Spleen (tissue), 11 donors: Measurements from ENCODE around the gene RFC2. TPM values are rescaled to one million over a fixed set of nuclear protein-coding genes. Genes with fewer than 3 reads are reported as not detected.
A peak's percentile ranks its signal among the peaks of the same experiment; 100 is the strongest.

ENCODE experiments used
- DNase-seq: peaks from one replicate; pipeline ENCODE4 v3.0.0-alpha.2; 2020
- H3K27ac ChIP-seq, 8 donors: fragments of 200-600 bp; sonication (generic) in 7 of 8; 1 replicate in 4 of 8; 2 replicates in 4 of 8; pipeline versions ENCODE4 v1.5.0 to v1.8.0; 2016 to 2021; ENCODE audit warnings: inconsistent platforms in 4 of 8, mild to moderate bottlenecking in 4 of 8, moderate library complexity in 1 of 8
- H3K27me3 ChIP-seq, 7 donors: fragments of 200-600 bp; sonication (generic) in 6 of 7; replicated peaks in 1 of 7; 1 replicate in 4 of 7; 2 replicates in 3 of 7; pipeline versions ENCODE4 v1.5.0 to v1.8.0; 2016 to 2021; ENCODE audit warnings: inconsistent platforms in 3 of 7, mild to moderate bottlenecking in 1 of 7
- H3K36me3 ChIP-seq, 6 donors: fragments of 200-600 bp; sonication (generic) in 5 of 6; 1 replicate in 4 of 6; 2 replicates in 2 of 6; pipeline versions ENCODE4 v1.5.0 to v1.8.0; 2016 to 2021; ENCODE audit warnings: inconsistent platforms in 2 of 6
- H3K4me1 ChIP-seq, 6 donors: fragments of 200-600 bp; sonication (generic) in 5 of 6; 1 replicate in 3 of 6; 2 replicates in 3 of 6; pipeline versions ENCODE4 v1.5.0 to v1.8.0; 2016 to 2021; ENCODE audit warnings: inconsistent platforms in 3 of 6
- H3K4me3 ChIP-seq, 8 donors: fragments of 200-600 bp; sonication (generic) in 7 of 8; 1 replicate in 4 of 8; 2 replicates in 4 of 8; pipeline versions ENCODE4 v1.5.0 to v1.8.0; 2016 to 2021; ENCODE audit warnings: inconsistent platforms in 4 of 8, mild to moderate bottlenecking in 4 of 8, moderate library complexity in 2 of 8
- H3K9me3 ChIP-seq, 8 donors: fragments of 200-600 bp; sonication (generic) in 7 of 8; 1 replicate in 4 of 8; 2 replicates in 4 of 8; pipeline versions ENCODE4 v1.5.0 to v1.8.0; 2016 to 2021; ENCODE audit warnings: inconsistent platforms in 4 of 8
- CTCF ChIP-seq, 11 experiments: fragments of 200-600 bp in 7 of 11; fragments of 450-650 bp in 4 of 11; sonication (generic) in 4 of 11; IDR thresholded peaks in 8 of 11; conservative IDR thresholded peaks in 3 of 11; 1 replicate in 7 of 11; 2 replicates in 4 of 11; pipeline versions ENCODE4 v1.4.0 to v1.8.0; 2016 to 2021; ENCODE audit warnings: antibody characterized with exemption in 11 of 11, inconsistent platforms in 4 of 11, mild to moderate bottlenecking in 1 of 11
- POLR2A ChIP-seq, 3 donors: fragments of 450-650 bp; IDR thresholded peaks; one replicate each; pipeline ENCODE4 v1.5.1; 2017; ENCODE audit warnings: antibody characterized with exemption in 3 of 3, mild to moderate bottlenecking in 1 of 3
- POLR2AphosphoS5 ChIP-seq, 3 donors: sonication (generic); formaldehyde crosslinking; IDR thresholded peaks; one replicate each; pipeline ENCODE4 v1.5.1; 2017; ENCODE audit warnings: antibody characterized with exemption in 3 of 3
- WGBS, 5 donors: extraction: QIAGEN DNeasy Blood & Tissue Kit in 3 of 5; methylation state at CpG; one replicate each; pipeline versions ENCODE4 v1.1.5 to v1.1.7; 2013 to 2018; 5-methylcytosine and 5-hydroxymethylcytosine counted together
- intact Hi-C: fragments of 100-400 bp; cut with DNase I; formaldehyde crosslinking; loops from one replicate; pipeline ENCODE4 v1.15.0; 2023; ENCODE audit warnings: low total_unique reads
- polyA plus RNA-seq, 3 donors: library from polyadenylated mRNA; stranded (reverse); fragments of 200-250 nt; gene quantifications; one replicate each; pipeline ENCODE4 v1.2.1, GENCODE V29; 2013
- total RNA-seq, 7 donors: library from RNA; depleted of rRNA in 3 of 7; stranded (reverse); fragments of >200 nt in 3 of 7; fragmentation: NEBNext Ultra II Directional in 4 of 7; extraction: Animal tissue kit (Norgen Biotek cat#: 25700) in 4 of 7; gene quantifications; one replicate each; pipeline versions ENCODE4 v1.1.0 to v1.2.1, GENCODE V29; 2016 to 2021
- donor health status: healthy with polysubstance abuse.
- donor health status: DM: no; HTN: no; CAD: no; lungs with moderate emphysema.
- donor health status: DM: no; HTN: no; CAD: no.
- donor health status: Bipolar disorder and iron deficiency.
- donor health status: healthy.
- donor health status: DM: no; HTN: no; CAD: no.
- donor health status: DM: yes; HTN: yes; CAD: no.

RFC2 gene
- total and polyA plus RNA-seq, 10 donors = 7.5 to 25.0 (median 19.9) TPM

GRCh38 chr7:74280985-74281384 lies 26.8 kb upstream of the RFC2 start:
- peaks cover 0 to 43% (median 16%) of the 10 kb centered on the region in 6 donors for H3K4me1 ChIP-seq
- peak overlapping the region in 2 of 8 donors; percentile 38 to 73 for H3K27ac ChIP-seq
- no peak for TF ChIP-seq POLR2AphosphoS5 (IDR thresholded peaks at IDR 0.05)
- TF ChIP-seq CTCF (IDR thresholded peaks at IDR 0.05 in 8 of 11, conservative IDR thresholded peaks at IDR 0.05 in 3 of 11) = no peak
- no peak for TF ChIP-seq POLR2A (IDR thresholded peaks at IDR 0.05)
- 87 to 96% (median 89%) methylated on average over 8 of the region's 8 CpGs for WGBS, 5 donors
- no peak for DNase-seq
- no peaks in the 10 kb centered on the region for H3K36me3 ChIP-seq
- no peaks in the 10 kb centered on the region for H3K27me3 ChIP-seq
- intact Hi-C loops = loop anchor here (10.0 kb wide), 1 partner anchor 76 kb away; no protein-coding TSS in a partner anchor
- H3K9me3 ChIP-seq = no peaks in the 10 kb centered on the region
- no peak overlapping the region for H3K4me3 ChIP-seq

- no peaks in the 10 kb centered on the region for H3K9me3 ChIP-seq
- TF ChIP-seq POLR2AphosphoS5 (IDR thresholded peaks at IDR 0.05) (no peak), CTCF (IDR thresholded peaks at IDR 0.05 in 8 of 11, conservative IDR thresholded peaks at IDR 0.05 in 3 of 11) (no peak), POLR2A (IDR thresholded peaks at IDR 0.05) (no peak)
- peaks cover 3 to 43% (median 24%) of the 10 kb centered on the region in 6 donors for H3K4me1 ChIP-seq
Observed at GRCh38 chr7:74277636-74278035, 23.4 kb upstream of the RFC2 start.

GRCh38 chr7:74275401-74275881 lies 21.2 kb upstream of the RFC2 start:
- Histone ChIP-seq H3K27ac (no peak overlapping the region), H3K4me1 (peaks cover 7 to 62% (median 46%) of the 10 kb centered on the region in 6 donors), H3K36me3 (no peaks in the 10 kb centered on the region), H3K4me3 (no peak overlapping the region), H3K27me3 (no peaks in the 10 kb centered on the region), H3K9me3 (no peaks in the 10 kb centered on the region)
- intact Hi-C loops = no loop called here
- 42 to 68% (median 61%) methylated on average over 2 to 6 of the region's 6 CpGs for WGBS, 5 donors
- DNase-seq = no peak
- TF ChIP-seq POLR2AphosphoS5 (IDR thresholded peaks at IDR 0.05) (no peak), CTCF (IDR thresholded peaks at IDR 0.05 in 8 of 11, conservative IDR thresholded peaks at IDR 0.05 in 3 of 11) (peak in 5 of 11 experiments; percentile 8 to 33 (median 26)), POLR2A (IDR thresholded peaks at IDR 0.05) (no peak)

More at GRCh38 chr7:74277636-74278035, 23.4 kb upstream of the RFC2 start:
- 91 to 96% (median 92%) methylated on average over 4 of the region's 4 CpGs for WGBS, 5 donors
- no peak overlapping the region for H3K4me3 ChIP-seq
- intact Hi-C loops = no loop called here
- H3K27me3 ChIP-seq = no peaks in the 10 kb centered on the region
- H3K27ac ChIP-seq = no peak overlapping the region
- no peaks in the 10 kb centered on the region for H3K36me3 ChIP-seq
- DNase-seq = no peak

- DNase-seq = peak; percentile 90
- H3K4me1 ChIP-seq = peaks cover 12 to 56% (median 43%) of the 10 kb centered on the region in 6 donors
- intact Hi-C loops = no loop called here
- 12 to 21% (median 15%) methylated on average over 10 of the region's 10 CpGs for WGBS, 5 donors
- H3K36me3 ChIP-seq = no peaks in the 10 kb centered on the region
- H3K9me3 ChIP-seq = no peaks in the 10 kb centered on the region
- TF ChIP-seq CTCF (IDR thresholded peaks at IDR 0.05 in 8 of 11, conservative IDR thresholded peaks at IDR 0.05 in 3 of 11) = no peak
- TF ChIP-seq POLR2AphosphoS5 (IDR thresholded peaks at IDR 0.05) = peak; percentile 70 to 82 (median 73)
- peak overlapping the region; percentile 40 to 86 (median 77) for H3K27ac ChIP-seq
- peak overlapping the region in 2 of 8 donors; percentile 1 to 41 for H3K4me3 ChIP-seq
- no peaks in the 10 kb centered on the region for H3K27me3 ChIP-seq
Observed at GRCh38 chr7:74272305-74273038, 18.3 kb upstream of the RFC2 start.
